Hippocampal formation (tissue), 2 donors: Measurements from ENCODE around the gene RAET1G.
"Not testable (repeated sequence)": the region's sequence is repeated elsewhere in the genome, so short reads cannot be mapped to it uniquely, and the experiment has no call there.

Experiments used
- DNase-seq, 2 donors: peaks; one replicate each; lab custom pipeline; 2025; lab: John Stamatoyannopoulos, UW

RAET1G gene, protein sequence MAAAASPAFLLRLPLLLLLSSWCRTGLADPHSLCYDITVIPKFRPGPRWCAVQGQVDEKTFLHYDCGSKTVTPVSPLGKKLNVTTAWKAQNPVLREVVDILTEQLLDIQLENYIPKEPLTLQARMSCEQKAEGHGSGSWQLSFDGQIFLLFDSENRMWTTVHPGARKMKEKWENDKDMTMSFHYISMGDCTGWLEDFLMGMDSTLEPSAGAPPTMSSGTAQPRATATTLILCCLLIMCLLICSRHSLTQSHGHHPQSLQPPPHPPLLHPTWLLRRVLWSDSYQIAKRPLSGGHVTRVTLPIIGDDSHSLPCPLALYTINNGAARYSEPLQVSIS

DNA sequence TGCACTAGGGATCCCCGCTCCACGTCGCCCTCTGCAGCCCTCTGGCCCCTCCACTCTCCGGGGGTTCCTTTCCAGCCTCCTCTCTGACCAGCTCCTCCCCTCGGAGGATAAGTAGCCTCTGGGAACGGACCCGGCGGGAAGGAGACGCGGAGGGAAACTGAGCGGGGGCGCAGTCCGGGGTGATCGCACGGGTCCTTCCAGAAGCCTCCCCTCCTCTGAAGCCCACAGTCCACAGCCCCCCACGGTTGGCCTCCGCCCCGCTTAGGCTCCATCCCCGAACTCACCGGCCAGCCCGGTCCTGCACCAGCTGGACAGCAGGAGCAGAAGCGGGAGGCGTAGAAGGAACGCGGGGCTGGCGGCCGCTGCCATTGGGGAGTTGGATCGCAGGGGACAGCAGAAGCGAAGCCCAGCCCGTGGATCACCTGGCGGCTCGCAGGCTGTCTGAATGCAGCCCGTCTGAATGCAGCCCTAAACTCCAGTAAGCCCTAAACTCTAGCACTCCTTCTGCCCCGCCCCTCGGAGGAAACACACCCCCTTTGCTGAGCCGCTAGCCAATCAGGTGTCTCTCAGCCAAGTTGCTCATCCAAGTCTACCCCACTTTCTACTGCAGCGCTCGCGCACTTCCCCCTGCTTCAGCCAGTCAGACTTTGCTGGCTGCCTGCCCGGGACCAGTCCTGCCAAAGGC is at the start of gene RAET1G:
TSS of gene RAET1G (minus strand) at position 480 of the 685 bp plus-strand sequence. CDS start at position 369, 111 bp downstream.
- peak; percentile 55 to 73 for DNase-seq

DNA sequence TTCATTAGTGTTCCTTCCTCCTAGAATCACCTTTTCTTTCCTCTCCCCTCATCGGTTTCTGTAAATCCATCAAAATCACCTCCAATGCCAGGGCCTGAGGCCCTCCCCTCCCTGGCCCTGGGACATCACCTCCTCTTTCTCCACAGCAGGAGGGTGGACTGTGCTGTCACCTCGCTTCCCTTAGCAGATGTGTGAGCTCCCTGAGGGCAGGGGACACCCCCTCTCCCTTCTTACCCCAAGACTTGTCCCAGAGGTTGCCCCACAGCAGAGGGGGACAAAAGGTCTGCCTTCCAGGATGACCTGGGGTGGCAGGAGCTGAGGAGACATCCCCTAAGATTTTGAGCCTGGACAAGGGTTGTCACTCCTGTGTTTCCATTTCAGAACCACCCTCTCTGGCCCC is 46.7 kb upstream of the RAET1G start:
- DNase-seq: no peak

DNA sequence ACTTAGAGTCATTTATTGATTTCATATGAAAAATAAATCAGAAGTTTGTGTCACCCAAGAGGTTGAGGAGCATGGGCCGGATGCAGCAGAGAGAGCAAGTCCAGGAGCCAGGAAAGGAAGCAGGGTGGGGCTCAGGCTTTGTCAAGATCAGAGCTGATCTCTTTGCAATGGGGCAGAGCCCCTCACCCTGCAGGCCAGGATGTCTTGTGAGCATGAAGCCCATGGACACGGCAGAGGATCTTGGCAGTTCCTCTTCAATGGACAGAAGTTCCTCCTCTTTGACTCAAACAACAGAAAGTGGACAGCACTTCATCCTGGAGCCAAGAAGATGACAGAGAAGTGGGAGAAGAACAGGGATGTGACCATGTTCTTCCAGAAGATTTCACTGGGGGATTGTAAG is 46.0 kb upstream of the RAET1G start:
- DNase-seq: not testable (repeated sequence)

DNA sequence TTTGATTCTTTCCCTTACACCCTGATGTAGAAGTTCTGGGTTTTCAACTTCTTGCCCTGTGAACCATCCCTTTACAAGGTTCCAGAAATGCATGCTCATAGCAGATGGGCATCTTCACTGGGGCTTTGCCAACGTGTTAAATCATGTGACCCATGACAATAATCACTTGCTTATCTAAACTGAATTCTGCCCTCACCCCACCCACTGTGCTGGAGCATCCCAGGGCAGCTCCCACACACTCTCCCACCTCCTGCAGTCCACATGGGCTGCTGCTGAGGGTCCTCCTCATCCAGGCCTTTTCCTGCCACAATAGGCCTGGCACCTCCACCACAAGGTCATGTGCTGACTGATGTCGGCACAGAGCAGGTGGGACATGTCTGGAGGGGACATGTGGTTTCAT is 45.1 kb upstream of the RAET1G start:
- DNase-seq: not testable (repeated sequence)

DNA sequence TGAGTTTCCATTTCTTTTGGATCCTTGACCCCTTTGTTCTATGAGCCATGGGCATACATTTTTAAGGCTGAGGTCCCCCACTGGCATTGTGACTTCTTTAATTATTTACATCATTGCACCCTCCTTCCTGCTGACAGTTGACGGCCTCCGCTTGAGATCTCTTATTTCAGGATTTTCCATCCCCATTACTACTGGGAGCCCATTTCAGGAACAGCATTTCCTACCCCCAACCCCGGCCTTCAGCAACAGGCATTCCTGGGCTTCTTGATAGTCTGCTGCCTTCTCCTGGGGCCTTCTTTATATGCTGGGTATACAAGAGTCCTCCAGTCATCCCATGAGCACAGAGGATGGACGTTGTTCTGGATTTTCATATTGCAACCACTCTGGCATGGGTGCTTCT is 44.7 kb upstream of the RAET1G start:
- DNase-seq: no peak

DNA sequence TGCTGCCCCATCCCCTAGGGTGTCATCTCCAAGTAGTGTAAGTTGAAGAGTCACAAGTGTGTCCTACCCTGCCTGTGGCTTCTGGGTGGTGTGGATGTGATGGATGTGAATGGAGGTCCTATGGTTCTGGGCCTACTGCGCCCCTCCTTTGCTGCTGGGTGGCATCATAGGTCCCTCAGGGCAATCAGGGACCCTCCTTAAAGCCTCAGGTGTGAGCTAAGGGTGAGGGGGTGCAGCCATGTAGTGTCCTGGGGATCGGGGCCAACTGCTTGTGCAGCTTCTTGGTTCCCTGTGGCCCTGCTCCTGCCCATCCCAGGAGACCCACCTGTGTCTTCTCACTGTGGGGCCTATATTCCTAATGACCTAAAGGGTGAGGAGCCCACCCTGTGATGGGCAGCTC is 43.4 kb upstream of the RAET1G start:
- not testable (repeated sequence) for DNase-seq

DNA sequence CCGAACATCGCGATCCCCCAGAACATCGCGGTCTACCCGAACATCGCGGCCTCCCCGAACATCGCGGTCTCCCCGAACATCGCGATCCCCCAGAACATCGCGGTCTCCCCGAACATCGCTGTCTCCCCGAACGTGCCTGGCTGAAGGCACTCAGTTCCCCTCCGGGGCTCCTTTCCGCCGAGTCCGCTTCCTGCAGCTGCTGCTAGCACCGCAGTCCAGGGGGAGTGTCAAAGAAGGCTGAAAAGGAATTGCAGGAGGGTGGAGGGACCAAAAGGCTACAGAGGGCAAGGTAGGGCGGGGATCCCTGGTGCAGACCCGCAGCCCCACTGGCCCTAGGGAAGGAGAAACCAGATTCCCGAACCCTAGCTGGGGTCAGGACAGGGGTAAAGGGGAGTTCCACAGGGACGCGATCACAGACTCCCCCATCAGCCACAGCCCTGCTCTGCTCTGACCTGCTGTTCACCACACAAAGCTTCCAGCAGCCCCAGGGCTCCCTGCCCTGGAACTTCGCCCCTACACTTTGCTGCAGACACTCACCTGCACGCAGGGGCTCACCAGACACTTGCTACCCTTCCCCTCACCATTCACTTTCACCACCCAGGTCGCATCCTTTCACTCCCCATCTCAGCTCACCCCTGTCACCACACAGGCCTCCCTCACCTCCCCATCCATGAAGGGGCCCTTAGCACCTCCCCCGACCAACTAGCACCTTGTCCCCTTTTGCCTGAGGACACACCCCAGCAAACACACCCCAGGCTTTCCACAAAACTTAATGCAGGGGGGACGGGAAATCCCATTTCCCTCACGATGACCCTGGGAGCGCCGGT is 42.5 kb upstream of the RAET1G start:
- no peak for DNase-seq

DNA sequence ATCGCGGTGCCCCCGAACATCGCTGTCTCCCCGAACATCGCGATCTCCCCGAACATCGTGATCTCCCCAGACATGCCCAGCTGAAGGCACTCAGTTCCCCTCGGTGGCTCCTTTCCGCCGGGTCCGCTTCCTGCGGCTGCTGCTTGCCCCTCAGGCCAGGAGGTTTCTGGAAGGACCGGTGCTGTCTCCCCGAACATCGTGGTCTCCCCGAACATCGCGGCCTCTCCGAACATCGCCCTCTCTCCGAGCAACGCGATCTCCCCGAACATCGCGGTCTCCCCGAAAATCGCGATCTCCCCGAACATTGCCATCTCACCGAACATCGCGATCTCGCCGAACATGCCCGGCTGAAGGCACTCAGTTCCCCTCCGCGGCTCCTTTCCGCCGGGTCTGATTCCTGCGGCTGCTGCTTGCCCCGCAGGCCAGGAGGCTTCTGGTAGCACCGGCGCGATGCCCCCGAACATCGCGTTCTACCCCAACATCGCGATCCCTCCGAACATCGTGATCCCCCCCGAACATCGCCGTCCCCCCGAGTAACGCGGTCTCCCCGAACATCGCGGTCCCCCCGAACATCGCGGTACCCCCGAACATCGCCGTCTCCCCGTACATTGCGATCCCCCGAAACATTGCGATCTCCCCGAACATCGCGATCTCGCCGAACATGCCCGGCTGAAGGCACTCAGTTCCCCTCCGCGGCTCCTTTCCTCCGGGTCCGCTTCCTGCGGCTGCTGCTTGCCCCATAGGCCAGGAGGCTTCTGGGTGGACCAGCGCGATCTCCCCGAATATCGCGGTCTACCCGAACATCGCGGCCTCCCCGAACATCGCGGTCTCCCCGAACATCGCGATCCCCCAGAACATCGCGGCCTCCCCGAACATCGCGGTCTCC is 41.6 kb upstream of the RAET1G start:
- no peak for DNase-seq

DNA sequence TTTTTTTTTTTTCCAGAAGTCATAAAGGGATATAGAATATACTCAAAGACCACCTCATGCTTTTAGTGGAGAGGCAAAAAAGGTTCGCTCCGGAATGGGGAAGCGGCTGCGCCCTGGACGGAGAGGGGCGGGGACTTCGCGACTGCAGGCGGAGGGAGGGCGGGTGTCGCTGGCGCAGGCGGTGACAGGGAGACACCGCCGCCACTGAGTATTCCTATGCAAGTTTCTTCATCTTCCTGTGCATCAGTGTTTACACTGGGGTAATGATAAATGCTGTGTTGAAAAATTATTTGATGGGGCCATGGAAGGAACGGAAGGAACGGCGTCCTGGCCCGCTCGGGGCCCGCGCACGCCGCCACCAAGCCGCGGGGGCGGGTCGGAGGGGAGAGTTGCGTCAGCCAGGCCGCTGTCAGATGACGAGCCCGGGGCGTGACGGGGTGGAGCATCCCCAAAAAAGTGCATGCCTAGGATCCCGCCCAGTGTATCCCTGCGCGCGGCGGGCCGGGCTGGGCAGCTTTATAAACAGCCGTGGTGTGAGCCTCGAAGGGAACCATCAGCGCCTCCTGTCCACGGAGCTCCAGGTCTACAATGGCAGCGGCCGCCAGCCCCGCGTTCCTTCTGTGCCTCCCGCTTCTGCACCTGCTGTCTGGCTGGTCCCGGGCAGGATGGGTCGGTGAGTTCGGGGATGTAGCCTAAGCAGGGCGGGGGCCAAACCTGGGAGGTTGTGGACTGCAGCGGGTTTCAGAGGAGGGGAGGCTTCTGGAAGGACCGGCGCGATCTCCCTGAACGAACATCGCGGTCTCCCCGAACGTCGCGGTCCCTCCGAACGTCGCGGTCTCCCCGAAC is 40.8 kb upstream of the RAET1G start, which contains the start of gene ULBP1:
TSS of gene ULBP1 (plus strand) at position 482 of the 846 bp plus-strand sequence. CDS start at position 589, 107 bp downstream.
- peak in 1 of 2 donors; percentile 53 for DNase-seq

DNA sequence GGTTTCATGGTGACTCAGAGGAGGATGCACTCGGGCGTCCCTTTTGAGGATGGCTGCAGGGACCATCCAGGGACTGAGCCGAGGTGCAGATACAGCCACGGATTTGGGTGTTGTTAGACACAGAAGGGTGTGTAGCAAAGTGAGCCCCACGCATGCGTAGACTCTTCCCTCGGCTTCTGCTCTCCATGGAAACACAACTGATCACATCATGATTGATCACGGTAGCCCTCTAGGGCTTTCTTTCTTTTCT is 40.2 kb upstream of the RAET1G start:
- no peak for DNase-seq

DNA sequence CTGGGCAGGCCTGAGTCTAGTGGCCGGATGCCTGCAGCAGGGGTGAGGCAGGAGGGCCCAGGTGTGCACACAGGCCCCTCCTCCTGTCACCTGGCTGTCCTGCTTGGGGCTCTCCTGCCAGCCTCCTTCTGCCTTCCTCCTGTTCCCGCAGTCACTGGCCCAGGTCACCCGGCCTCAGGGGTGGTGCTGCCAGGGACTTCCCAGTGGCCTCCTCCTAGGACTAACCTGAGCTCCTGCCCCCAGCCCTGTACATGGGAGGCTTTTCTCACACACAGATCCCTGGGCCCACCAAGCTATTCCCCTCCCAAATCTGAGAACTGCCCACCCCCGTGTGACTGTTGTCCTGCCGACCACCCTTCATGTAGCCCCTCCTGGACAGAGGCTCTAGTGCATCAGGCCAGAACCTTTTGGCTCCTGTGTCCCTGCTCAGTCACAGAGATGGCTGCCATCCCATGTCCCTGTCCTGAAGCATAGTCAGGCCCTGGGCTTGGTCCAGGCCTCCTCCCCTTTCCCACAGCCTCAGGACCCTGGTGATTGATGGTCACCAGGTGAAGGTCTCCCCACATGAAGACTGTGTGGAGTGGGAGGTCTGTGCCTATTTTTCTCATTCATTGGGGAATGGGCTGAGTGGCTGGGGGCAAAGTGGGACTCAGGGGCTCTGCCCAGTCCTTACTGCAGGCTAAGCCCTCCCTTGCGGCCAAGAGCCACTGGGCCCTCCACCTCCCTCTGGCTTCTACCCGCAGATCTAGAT is 39.7 kb upstream of the RAET1G start:
- no peak for DNase-seq

DNA sequence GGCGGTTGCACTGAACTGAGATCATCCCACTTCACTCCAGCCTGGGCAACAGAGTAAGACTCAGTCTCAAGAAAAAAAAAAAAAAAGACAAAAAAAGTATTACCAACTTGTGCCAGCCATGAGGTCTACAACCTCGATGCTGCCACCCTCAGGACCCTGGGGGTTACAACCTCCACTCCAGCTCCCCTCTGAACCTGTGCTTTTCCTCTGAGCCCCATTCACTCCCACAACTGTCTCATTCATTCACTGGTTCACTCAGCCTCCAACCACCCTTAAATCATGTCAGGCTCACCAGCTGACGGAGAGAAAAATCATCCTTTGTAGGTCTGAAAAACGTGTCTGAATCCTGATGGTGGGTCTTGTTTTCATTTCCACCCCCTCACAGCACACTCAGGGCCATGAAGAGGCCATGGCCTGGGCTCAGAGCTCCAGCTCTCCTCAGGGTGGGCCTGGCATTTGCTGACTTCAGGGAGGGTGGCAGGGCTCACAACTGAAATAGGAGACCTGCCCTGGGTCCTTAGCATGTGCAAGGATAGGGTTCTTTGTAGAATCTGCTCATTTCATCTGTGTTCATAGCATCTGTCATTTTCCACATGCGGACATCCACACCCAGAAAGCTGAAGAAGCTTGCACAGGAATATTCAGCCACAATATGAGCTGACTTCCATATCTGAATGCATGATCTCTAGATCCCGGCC is 39.0 kb upstream of the RAET1G start:
- no peak for DNase-seq

DNA sequence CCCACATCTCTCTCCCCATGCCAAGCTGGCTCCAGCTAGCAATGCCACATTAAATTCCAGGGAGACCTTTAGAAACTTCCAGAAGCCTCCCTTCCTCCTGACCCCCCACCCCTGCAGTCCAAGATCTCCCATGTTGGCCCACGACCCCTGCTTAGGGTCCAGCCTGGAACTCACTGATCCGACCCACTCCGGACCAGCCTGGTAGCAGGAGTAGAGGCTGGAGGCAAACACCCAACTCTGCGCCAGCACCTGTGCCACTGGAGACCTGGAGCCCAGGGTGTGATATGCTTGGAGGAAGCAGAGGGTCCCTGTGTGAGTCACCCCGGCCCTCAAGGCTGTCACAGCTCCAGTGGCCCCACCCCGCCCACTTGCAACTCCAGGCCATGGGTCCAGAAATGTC is 37.6 kb upstream of the RAET1G start:
- no peak for DNase-seq

DNA sequence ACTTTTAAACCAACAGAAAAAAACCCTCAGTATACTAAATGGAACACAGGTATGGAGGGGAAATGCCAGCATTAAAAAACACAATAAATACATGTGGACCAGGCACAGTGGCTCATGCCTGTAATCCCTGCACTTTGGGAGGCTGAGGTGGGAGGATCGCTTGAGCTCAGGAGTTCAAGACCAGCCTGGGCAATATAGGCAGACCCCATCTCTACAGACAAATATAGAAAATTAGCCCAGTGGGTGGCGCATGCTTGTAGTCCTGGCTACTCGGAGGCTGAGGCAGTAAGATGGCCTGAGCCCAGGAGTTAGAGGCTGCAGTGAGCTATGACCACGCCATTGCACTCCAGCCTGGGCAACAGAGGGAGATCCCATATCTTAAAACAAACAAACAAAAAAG is 36.9 kb upstream of the RAET1G start:
- not testable (repeated sequence) for DNase-seq

DNA sequence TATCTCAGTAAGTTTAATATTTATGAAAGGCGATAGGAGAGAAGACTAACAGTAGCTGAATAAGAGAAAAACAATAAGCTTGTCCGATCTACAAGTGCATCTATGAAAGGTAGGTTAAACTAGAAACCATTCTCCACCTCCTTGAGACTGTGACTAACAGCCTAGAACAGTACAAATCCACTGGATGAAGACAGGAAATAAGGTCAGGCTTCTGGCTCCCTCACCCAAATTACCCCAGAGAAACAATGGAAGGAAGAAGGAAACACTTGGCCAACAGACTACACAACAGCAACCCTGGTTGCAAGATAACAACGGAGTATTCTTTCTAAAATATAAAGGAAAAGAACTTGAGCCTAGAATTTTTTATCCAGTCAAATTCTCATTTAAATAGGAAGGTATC is 35.2 kb upstream of the RAET1G start:
- DNase-seq: not testable (repeated sequence)

DNA sequence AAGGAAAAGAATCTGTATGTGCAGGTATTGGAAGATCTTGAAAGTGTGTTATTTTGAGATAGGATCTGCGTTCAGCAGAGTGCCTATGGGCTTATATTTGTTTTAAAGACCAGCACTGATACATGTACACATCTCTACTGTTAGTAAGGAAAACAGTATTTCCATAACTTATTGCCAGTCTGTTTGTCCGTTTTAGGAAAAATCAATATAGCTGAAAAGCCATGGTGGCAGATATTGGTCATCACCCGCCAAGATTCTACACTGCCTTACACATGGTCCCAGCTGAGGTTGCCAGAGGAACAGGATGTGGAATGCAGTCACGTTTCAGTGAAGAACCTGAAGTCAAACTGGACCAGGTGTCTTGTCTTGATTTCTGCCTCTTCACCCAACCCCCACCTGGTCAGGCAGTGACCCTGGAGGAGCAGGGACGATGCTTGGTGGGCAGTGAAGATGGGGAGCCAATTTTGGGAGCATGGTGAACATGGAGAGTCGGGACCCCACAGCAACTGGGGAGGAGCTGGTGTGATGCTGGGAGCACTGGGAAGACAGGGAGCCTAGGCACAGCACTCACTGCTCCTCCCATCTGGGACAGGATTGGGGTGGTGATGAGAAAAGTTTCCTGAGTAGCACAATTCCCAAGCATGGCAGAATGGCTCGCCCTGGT is 32.9 kb upstream of the RAET1G start:
- DNase-seq: not testable (repeated sequence)

DNA sequence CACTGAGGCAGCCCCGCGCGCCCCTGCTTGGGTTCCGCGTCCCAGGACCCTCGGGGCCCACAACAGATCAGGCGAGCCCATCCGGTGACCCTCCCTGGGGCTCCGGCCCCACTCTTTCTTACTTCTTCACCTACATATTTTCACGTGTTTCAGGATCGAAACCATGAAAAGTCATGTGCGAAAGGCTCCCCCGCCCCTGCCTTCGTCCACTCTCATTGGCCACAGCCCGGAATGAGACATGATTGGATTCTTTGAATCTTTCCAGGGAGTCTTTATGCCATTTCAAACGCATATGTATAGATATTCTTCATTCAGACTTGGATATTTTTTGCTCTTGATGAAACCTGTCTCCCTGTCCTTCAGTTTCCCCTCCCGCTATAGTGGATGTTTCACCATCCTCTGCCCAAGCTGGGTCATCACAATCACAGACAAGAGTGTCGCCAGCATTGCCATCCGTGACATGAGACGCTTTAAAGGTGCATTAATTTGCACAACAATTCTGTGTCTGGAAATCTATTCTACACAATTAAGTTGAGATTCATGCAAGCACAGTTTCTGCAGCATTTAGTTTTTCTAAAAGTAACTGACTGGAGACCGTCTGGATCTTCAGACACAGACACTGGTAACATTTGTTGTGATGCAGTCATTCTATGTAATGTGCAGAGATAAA is 32.2 kb upstream of the RAET1G start:
- not testable (repeated sequence) for DNase-seq

DNA sequence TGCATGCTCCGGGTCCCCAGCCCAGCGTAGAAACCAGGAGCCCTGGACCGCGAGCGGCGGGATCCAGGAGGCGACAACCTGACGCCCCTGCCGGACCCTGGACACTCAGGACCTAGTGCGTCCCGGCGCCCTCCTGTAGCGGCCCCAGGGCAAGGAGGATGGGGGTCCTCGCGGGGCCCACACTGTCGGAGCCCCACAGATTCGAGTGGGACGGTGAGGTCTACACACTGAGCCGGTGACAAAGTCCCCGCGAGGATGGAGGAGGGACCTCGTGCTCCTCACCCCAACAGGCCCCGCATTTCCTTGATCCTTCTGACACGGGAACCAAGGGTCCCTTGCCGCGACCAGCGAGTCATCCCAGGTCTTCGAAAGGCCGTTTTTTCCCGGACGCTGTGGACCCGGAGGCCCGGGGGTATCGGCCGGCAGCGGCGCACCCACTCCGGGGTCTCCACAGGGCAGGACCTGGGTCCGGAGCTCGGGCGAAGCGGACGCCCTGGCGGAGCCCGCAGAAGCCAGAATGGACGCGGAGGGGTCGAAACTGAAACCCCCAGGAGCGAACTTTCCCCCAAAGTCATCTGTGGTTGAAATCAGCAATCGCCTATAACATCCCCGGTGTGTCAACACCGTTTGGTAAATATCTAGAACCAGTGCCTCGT is 31.5 kb upstream of the RAET1G start:
- DNase-seq: not testable (repeated sequence)
